Astrocyte (in vitro differentiated cells and primary cell): Measurements from ENCODE around the gene SCFD1.
"Not testable (repeated sequence)": the region's sequence is repeated elsewhere in the genome, so short reads cannot be mapped to it uniquely, and the experiment has no call there.

ENCODE experiments used
- EZH2 ChIP-seq: IDR thresholded peaks from 2 replicates; pipeline ENCODE4 v1.6.1; 2012; ENCODE audit warnings: mild to moderate bottlenecking, low read length, inconsistent platforms; ENCODE audit not compliant: insufficient read depth
- TF ChIP-seq, protein P1 (sequence below): IDR thresholded peaks from 2 replicates; pipeline ENCODE4 v1.5.1; 2011; ENCODE audit warnings: low read depth, mild to moderate bottlenecking, inconsistent platforms, low read length, moderate library complexity; ENCODE audit not compliant: insufficient read depth

DNA sequence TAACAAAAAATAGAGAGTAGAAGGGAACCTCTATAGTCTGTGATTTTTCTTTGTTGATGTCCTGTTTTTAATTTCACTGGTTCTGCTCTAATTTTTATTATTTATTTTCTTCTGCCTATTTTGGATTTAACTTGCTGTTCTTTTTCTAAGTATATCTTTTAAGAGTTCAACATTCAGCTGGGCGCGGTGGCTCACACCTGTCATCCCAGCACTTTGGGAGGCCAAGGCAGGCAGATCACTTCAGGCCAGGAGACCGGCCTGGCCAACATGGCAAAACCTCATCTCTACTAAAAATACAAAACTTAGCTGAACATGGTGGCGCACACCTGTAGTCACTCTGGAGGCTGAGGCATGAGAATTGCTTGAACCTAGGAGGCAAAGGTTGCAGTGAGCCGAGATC lies 58.7 kb downstream of the SCFD1 start:
- TF ChIP-seq, protein P1, sequence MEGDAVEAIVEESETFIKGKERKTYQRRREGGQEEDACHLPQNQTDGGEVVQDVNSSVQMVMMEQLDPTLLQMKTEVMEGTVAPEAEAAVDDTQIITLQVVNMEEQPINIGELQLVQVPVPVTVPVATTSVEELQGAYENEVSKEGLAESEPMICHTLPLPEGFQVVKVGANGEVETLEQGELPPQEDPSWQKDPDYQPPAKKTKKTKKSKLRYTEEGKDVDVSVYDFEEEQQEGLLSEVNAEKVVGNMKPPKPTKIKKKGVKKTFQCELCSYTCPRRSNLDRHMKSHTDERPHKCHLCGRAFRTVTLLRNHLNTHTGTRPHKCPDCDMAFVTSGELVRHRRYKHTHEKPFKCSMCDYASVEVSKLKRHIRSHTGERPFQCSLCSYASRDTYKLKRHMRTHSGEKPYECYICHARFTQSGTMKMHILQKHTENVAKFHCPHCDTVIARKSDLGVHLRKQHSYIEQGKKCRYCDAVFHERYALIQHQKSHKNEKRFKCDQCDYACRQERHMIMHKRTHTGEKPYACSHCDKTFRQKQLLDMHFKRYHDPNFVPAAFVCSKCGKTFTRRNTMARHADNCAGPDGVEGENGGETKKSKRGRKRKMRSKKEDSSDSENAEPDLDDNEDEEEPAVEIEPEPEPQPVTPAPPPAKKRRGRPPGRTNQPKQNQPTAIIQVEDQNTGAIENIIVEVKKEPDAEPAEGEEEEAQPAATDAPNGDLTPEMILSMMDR: not testable (repeated sequence)
- not testable (repeated sequence) for TF ChIP-seq EZH2
